Hepatocyte (in vitro differentiated cells): ENCODE data around the gene UBXN4. TPM values are rescaled to one million over a fixed set of nuclear protein-coding genes. Genes with fewer than 3 reads are reported as not detected.
"Not testable (repeated sequence)": the region's sequence is repeated elsewhere in the genome, so short reads cannot be mapped to it uniquely, and the experiment has no call there.

Experiments used
- DNase-seq: peaks from one replicate; pipeline ENCODE4 v3.0.0-alpha.2; 2016; ENCODE audit warnings: low spot score
- H2AFZ ChIP-seq: fragments of 200-600 bp; sonication (generic); 2 replicates; pipeline ENCODE4 v1.6.0; 2016; ENCODE audit warnings: antibody characterized with exemption, mild to moderate bottlenecking
- H3K27ac ChIP-seq: fragments of 200-600 bp; sonication (generic); 2 replicates; pipeline ENCODE4 v1.5.1; 2016; ENCODE audit warnings: mild to moderate bottlenecking
- H3K27me3 ChIP-seq: fragments of 200-600 bp; sonication (generic); 2 replicates; pipeline ENCODE4 v1.6.1; 2016
- H3K36me3 ChIP-seq: fragments of 200-600 bp; sonication (generic); replicated peaks from 2 replicates; pipeline ENCODE4 v1.5.1; 2016; ENCODE audit warnings: low read depth; ENCODE audit not compliant: insufficient read depth
- H3K4me1 ChIP-seq: fragments of 200-600 bp; sonication (generic); 2 replicates; pipeline ENCODE4 v1.5.1; 2016; ENCODE audit warnings: mild to moderate bottlenecking, moderate library complexity; ENCODE audit not compliant: insufficient read depth
- H3K4me2 ChIP-seq: fragments of 200-600 bp; sonication (generic); 2 replicates; pipeline ENCODE4 v1.6.0; 2016
- H3K4me3 ChIP-seq: fragments of 200-600 bp; sonication (generic); 2 replicates; pipeline ENCODE4 v1.5.1; 2016; ENCODE audit warnings: mild to moderate bottlenecking
- H3K79me2 ChIP-seq: fragments of 200-600 bp; sonication (generic); 2 replicates; pipeline ENCODE4 v1.6.0; 2017; ENCODE audit warnings: mild to moderate bottlenecking
- H3K9me2 ChIP-seq: fragments of 200-600 bp; sonication (generic); replicated peaks from 2 replicates; pipeline ENCODE4 v1.6.0; 2017; ENCODE audit warnings: mild to moderate bottlenecking; ENCODE audit not compliant: insufficient read depth
- H3K9me3 ChIP-seq: fragments of 200-600 bp; sonication (generic); 2 replicates; pipeline ENCODE4 v1.5.1; 2016; ENCODE audit warnings: low read depth, mild to moderate bottlenecking
- H4K20me1 ChIP-seq: fragments of 200-600 bp; sonication (generic); 2 replicates; pipeline ENCODE4 v1.6.0; 2016; ENCODE audit warnings: mild to moderate bottlenecking; ENCODE audit not compliant: insufficient read depth, poor library complexity, severe bottlenecking
- EZH2 ChIP-seq: fragments of 200-600 bp; sonication (generic); IDR thresholded peaks from 2 replicates; pipeline ENCODE4 v1.6.1; 2016; ENCODE audit warnings: antibody characterized with exemption, mild to moderate bottlenecking, borderline replicate concordance
- EZH2phosphoT487 ChIP-seq: fragments of 200-600 bp; sonication (generic); IDR thresholded peaks from one replicate; pipeline ENCODE4 v1.6.1; 2018; ENCODE audit warnings: antibody characterized with exemption, mild to moderate bottlenecking, low read depth, moderate library complexity; ENCODE audit not compliant: unreplicated experiment, severe bottlenecking
- WGBS: methylation state at CpG from one replicate; pipeline ENCODE4 v1.1.6; 2016; ENCODE audit warnings: low lambda C conversion rate; ENCODE audit errors: missing lambda C conversion rate; 5-methylcytosine and 5-hydroxymethylcytosine counted together
- polyA plus RNA-seq: library from polyadenylated mRNA; unstranded; fragments of >200 nt; fragmentation: Nextera tagmentation; extraction: Ambion mirVana; gene quantifications from 2 replicates; pipeline ENCODE4 v1.2.1, GENCODE V29; 2016
- total RNA-seq: library from RNA; depleted of rRNA; stranded (reverse); fragments of >200 nt; gene quantifications from 2 replicates; pipeline ENCODE4 v1.2.3, GENCODE V29; 2014
- TF ChIP-seq, protein P1 (sequence below): fragments of 200-600 bp; sonication (generic); IDR thresholded peaks from 2 replicates; pipeline ENCODE4 v1.5.1; 2016; ENCODE audit warnings: antibody characterized with exemption, mild to moderate bottlenecking; ENCODE audit not compliant: poor library complexity

Gene UBXN4
- total and polyA plus RNA-seq, 2 experiments from 2014 or later: 111 to 244 TPM

DNA sequence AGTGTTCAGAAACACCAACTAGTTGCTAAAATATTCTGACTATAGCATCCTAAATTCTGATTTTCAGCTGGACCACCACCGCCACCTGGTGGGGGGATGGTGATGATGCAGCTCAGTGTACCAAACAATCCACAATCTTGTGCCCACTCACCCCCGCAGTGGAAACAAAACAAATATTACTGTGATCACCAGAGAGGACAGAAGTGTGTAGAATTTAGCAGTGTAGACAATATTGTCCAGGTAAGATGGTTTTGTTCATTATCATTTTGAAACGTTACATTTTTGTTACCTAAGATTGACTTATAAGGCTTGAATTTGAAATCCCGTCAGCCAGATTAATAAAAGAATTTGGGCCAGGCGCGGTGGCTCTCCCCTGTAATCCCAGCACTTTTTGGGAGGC is 31.7 kb upstream of the UBXN4 start:
- no peak overlapping the region for H3K4me3 ChIP-seq
- H2AFZ ChIP-seq: no peak overlapping the region
- no peaks in the 10 kb centered on the region for H3K79me2 ChIP-seq
- WGBS: 73% methylated on average over 6 of the region's 6 CpGs
- peak; percentile 61 for DNase-seq
- H3K4me1 ChIP-seq: no peaks in the 10 kb centered on the region
- TF ChIP-seq, protein P1, sequence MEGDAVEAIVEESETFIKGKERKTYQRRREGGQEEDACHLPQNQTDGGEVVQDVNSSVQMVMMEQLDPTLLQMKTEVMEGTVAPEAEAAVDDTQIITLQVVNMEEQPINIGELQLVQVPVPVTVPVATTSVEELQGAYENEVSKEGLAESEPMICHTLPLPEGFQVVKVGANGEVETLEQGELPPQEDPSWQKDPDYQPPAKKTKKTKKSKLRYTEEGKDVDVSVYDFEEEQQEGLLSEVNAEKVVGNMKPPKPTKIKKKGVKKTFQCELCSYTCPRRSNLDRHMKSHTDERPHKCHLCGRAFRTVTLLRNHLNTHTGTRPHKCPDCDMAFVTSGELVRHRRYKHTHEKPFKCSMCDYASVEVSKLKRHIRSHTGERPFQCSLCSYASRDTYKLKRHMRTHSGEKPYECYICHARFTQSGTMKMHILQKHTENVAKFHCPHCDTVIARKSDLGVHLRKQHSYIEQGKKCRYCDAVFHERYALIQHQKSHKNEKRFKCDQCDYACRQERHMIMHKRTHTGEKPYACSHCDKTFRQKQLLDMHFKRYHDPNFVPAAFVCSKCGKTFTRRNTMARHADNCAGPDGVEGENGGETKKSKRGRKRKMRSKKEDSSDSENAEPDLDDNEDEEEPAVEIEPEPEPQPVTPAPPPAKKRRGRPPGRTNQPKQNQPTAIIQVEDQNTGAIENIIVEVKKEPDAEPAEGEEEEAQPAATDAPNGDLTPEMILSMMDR: peak; percentile 90
- TF ChIP-seq EZH2phosphoT487: no peak
- no peaks in the 10 kb centered on the region for H4K20me1 ChIP-seq
- no peaks in the 10 kb centered on the region for H3K27me3 ChIP-seq
- H3K27ac ChIP-seq: no peak overlapping the region
- H3K9me2 ChIP-seq: no peaks in the 10 kb centered on the region
- H3K36me3 ChIP-seq: no peaks in the 10 kb centered on the region
- H3K9me3 ChIP-seq: no peaks in the 10 kb centered on the region
- no peak overlapping the region for H3K4me2 ChIP-seq

DNA sequence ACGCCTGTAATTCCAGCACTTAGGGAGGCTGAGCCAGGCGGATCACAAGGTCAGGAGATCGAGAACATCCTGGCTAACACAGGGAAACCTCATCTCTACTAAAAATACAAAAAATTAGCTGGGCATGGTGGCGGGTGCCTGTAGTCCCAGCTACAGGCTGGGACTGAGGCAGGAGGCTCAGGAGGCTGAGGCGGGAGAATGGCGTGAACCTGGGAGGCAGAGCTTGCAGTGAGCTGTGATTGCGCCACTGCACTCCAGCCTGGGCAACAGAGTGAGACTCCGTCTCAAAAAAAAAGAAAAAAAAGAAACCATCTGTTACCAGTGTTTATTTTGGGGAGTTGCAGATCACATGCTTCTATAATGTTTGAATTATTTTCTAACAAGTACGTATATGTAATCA is 26.6 kb upstream of the UBXN4 start:
- not testable (repeated sequence) for H3K4me2 ChIP-seq, H3K36me3 ChIP-seq, H3K27me3 ChIP-seq, H2AFZ ChIP-seq, H3K9me2 ChIP-seq, H3K4me1 ChIP-seq, DNase-seq, H3K4me3 ChIP-seq, H3K79me2 ChIP-seq, H3K27ac ChIP-seq, H4K20me1 ChIP-seq, H3K9me3 ChIP-seq
- 96% methylated on average over 9 of the region's 9 CpGs for WGBS

DNA sequence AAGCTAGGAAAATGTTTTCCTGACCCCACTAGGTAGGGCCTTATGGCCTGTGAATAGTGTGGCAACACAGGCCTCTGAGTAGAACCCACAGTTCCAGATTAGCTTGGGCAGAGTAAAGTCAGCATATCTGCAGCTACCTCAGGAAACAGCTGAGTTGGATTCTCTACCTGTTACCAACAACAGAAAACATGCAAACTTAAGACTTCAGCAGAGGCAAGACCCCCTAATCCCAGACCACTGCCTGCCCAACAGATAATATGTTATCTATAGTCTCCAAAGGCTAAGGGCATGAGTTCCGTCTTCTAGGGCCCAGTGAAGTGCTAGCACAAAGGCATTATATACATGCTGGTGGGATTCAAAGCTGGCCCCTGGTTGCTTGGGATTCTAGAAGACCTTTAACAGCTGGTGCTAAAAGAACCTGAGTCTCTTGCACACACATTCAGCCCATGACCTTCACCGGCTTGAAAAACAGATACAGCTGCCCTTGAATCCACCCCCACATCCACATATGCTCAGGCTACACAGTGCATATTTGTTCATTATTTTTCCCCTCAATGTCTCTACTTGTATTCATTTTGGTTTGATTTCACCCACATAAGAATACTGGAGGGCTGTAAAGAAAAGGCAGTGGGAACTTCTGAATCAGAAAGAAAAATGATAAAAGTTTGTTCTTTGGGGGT is 13.5 kb upstream of the UBXN4 start:
- WGBS: 85% methylated on average over 2 of the region's 2 CpGs

DNA sequence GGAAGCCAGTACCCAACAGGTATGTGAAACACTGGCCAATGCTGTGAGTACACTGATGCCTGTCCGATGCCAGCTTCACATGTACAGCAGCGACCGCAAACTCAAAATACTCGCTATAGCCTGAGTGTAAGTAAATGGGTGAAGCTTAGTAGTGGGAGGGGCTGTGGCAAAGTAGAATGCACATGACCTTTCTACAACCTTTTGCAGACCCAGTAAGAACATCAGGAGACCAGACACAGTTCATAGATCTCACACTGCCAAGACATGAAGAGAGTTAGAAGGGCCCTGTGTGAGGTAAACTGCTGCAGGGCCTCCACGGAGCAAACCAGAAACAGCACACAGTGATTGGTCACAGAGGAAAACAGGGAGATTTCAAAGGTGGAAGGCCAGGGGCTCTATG is 9.1 kb upstream of the UBXN4 start:
- H3K4me2 ChIP-seq: no peak overlapping the region
- no peaks in the 10 kb centered on the region for H3K9me3 ChIP-seq
- no peak overlapping the region for H3K4me3 ChIP-seq
- H3K79me2 ChIP-seq: no peaks in the 10 kb centered on the region
- H3K36me3 ChIP-seq: no peaks in the 10 kb centered on the region
- no peak overlapping the region for H3K27ac ChIP-seq
- no peak overlapping the region for H2AFZ ChIP-seq
- no peak for DNase-seq
- TF ChIP-seq, protein P1: no peak
- TF ChIP-seq EZH2phosphoT487: no peak
- TF ChIP-seq EZH2: no peak
- H3K9me2 ChIP-seq: no peaks in the 10 kb centered on the region
- H3K27me3 ChIP-seq: no peaks in the 10 kb centered on the region
- no peaks in the 10 kb centered on the region for H3K4me1 ChIP-seq
- H4K20me1 ChIP-seq: no peaks in the 10 kb centered on the region
- WGBS: 88% methylated on average over 5 of the region's 5 CpGs

More for the DNA sequence above, 13.5 kb upstream of the UBXN4 start:
- Histone ChIP-seq H3K27ac (no peak overlapping the region), H3K9me2 (no peaks in the 10 kb centered on the region), H3K9me3 (no peaks in the 10 kb centered on the region), H3K4me2 (no peak overlapping the region), H3K4me1 (no peaks in the 10 kb centered on the region), H3K4me3 (no peak overlapping the region), H3K79me2 (no peaks in the 10 kb centered on the region), H2AFZ (no peak overlapping the region), H4K20me1 (no peaks in the 10 kb centered on the region), H3K27me3 (no peaks in the 10 kb centered on the region), H3K36me3 (no peaks in the 10 kb centered on the region)
- TF ChIP-seq, protein P1: no peak
- TF ChIP-seq EZH2: no peak
- no peak for TF ChIP-seq EZH2phosphoT487
- DNase-seq: no peak
